Kidney (tissue), 22 donors: ENCODE data around the gene CCNB2. TPM values are rescaled to one million over a fixed set of nuclear protein-coding genes. Genes with fewer than 3 reads are reported as not detected.

Experiments
- DNase-seq, 5 donors: peaks; one replicate each; pipeline ENCODE4 v3.0.0-alpha.2; 2013 to 2020
- FAIRE-seq: peaks from 2 replicates; lab custom pipeline; 2012; peaks lifted over from hg19 to GRCh38; lab: Jason Lieb, UNC
- H3K27ac ChIP-seq, 2 donors: one replicate each; pipeline ENCODE4 v1.7.0; 2013; ENCODE audit warnings: low read depth in 2 of 2, low read length in 2 of 2, inconsistent platforms in 1 of 2
- H3K27me3 ChIP-seq: one replicate; pipeline ENCODE4 v1.7.1; 2013; ENCODE audit warnings: low read length, inconsistent platforms; ENCODE audit not compliant: control insufficient read depth, insufficient read depth
- H3K36me3 ChIP-seq, 3 donors: one replicate each; pipeline versions ENCODE4 v1.7.0 to v1.7.1; 2013; ENCODE audit warnings: low read length in 3 of 3, control low read depth in 1 of 3, inconsistent platforms in 1 of 3; ENCODE audit not compliant: insufficient read depth in 3 of 3, control insufficient read depth in 2 of 3
- H3K4me1 ChIP-seq, 3 donors: one replicate each; pipeline versions ENCODE4 v1.7.0 to v1.7.1; 2013; ENCODE audit warnings: low read length in 3 of 3, inconsistent platforms in 1 of 3, low read depth in 1 of 3; ENCODE audit not compliant: control insufficient read depth in 2 of 3, insufficient read depth in 2 of 3
- H3K4me3 ChIP-seq, 3 donors: one replicate each; pipeline versions ENCODE4 v1.7.0 to v1.8.1; 2013; ENCODE audit warnings: low read length in 3 of 3, control low read depth in 1 of 3, inconsistent platforms in 1 of 3
- H3K9ac ChIP-seq, 3 donors: one replicate each; pipeline versions ENCODE4 v1.7.0 to v1.7.1; 2013; ENCODE audit warnings: low read length in 3 of 3, control low read depth in 1 of 3, inconsistent platforms in 1 of 3
- H3K9me3 ChIP-seq, 3 donors: one replicate each; pipeline versions ENCODE4 v1.7.0 to v1.7.1; 2013; ENCODE audit warnings: low read length in 3 of 3, control low read depth in 1 of 3, inconsistent platforms in 1 of 3; ENCODE audit not compliant: control insufficient read depth in 2 of 3, insufficient read depth in 1 of 3
- intact Hi-C: fragments of 100-400 bp; cut with DNase I; formaldehyde crosslinking; loops from one replicate; pipeline ENCODE4 v1.11.1; 2022
- long read RNA-seq, 10 donors: library from polyadenylated mRNA in 1 of 10; unstranded in 1 of 10; transcript quantifications; one replicate each; pipeline ENCODE4 v2.0.0 and lab custom pipeline, GENCODE V29; 2021 to 2026
- polyA plus RNA-seq: library from polyadenylated mRNA; stranded (reverse); fragments of 350-450 nt; fragmentation: Illumina TruSeq; extraction: RNeasy Lipid Tissue Mini Kit (QIAGEN cat#74804); gene quantifications from one replicate; pipeline ENCODE4 v1.2.3, GENCODE V29; 2014; ENCODE audit warnings: low read depth, low replicate concordance; ENCODE audit not compliant: insufficient read depth
- total RNA-seq: library from RNA; stranded (reverse); fragmentation: NEBNext Ultra II Directional; extraction: Animal tissue kit (Norgen Biotek cat#: 25700); gene quantifications from one replicate; pipeline ENCODE4 v1.2.1, GENCODE V29; 2021
- TF ChIP-seq, protein P1 (sequence below): IDR thresholded peaks from 3 replicates; pipeline ENCODE4 v1.5.1; 2012; ENCODE audit warnings: mild to moderate bottlenecking, moderate library complexity, borderline replicate concordance; ENCODE audit not compliant: insufficient read depth; ENCODE audit errors: extremely low read depth
- donor health status: control.
- donor health status: control.
- donor health status: control.
- donor health status: control.
- donor health status: control.
- donor health status: DM: yes; HTN: yes; CAD: no.
- donor health status: Normal renal cell carcinoma (clear cell type).

The CCNB2 gene
- 0.94 TPM for total RNA-seq
- polyA plus RNA-seq, result 0.26 TPM
- long read RNA-seq, donor 1, transcript CCNB2-201 (9 exons, 1,556 nt), result major isoform, 19 of 82 reads
- long read RNA-seq, donor 1, partial matches to known transcripts, result 63 of 82 reads
- long read RNA-seq, donor 1, other reads (novel, unspliced or antisense), result 0 of 82 reads
- long read RNA-seq, donor 2, transcript CCNB2-201 (9 exons, 1,556 nt), result major isoform, 10 of 11 reads
- long read RNA-seq, donor 2, partial matches to known transcripts, result 0 of 11 reads
- long read RNA-seq, donor 2, other reads (novel, unspliced or antisense), result 0 of 11 reads
- long read RNA-seq, donor 3, transcript CCNB2-201 (9 exons, 1,556 nt), result major isoform, 12 of 12 reads
- long read RNA-seq, donor 3, partial matches to known transcripts, result 0 of 12 reads
- long read RNA-seq, donor 3, other reads (novel, unspliced or antisense), result 0 of 12 reads
- long read RNA-seq, donor 4, transcript CCNB2-201 (9 exons, 1,556 nt), result major isoform, 11 of 11 reads
- long read RNA-seq, donor 4, partial matches to known transcripts, result 0 of 11 reads
- long read RNA-seq, donor 4, other reads (novel, unspliced or antisense), result 0 of 11 reads
- long read RNA-seq, donor 5, partial matches to known transcripts, result 0 of 1 reads
- long read RNA-seq, donor 5, other reads (novel, unspliced or antisense), result 0 of 1 reads
- long read RNA-seq, donor 6, transcript CCNB2-201 (9 exons, 1,556 nt), result major isoform, 18 of 18 reads
- long read RNA-seq, donor 6, partial matches to known transcripts, result 0 of 18 reads
- long read RNA-seq, donor 6, other reads (novel, unspliced or antisense), result 0 of 18 reads
- long read RNA-seq, donor 7, partial matches to known transcripts, result 0 of 3 reads
- long read RNA-seq, donor 7, other reads (novel, unspliced or antisense), result 3 of 3 reads
- long read RNA-seq, donor 8, transcript CCNB2-201 (9 exons, 1,556 nt), result major isoform, 7 of 14 reads
- long read RNA-seq, donor 8, partial matches to known transcripts, result 7 of 14 reads
- long read RNA-seq, donor 8, other reads (novel, unspliced or antisense), result 0 of 14 reads
- long read RNA-seq, donor 9, transcript CCNB2-201 (9 exons, 1,556 nt), result major isoform, 6 of 6 reads
- long read RNA-seq, donor 9, partial matches to known transcripts, result 0 of 6 reads
- long read RNA-seq, donor 9, other reads (novel, unspliced or antisense), result 0 of 6 reads
- long read RNA-seq, donor 10, transcript CCNB2-201 (9 exons, 1,556 nt), result major isoform, 12 of 24 reads
- long read RNA-seq, donor 10, partial matches to known transcripts, result 11 of 24 reads
- long read RNA-seq, donor 10, other reads (novel, unspliced or antisense), result 0 of 24 reads

DNA sequence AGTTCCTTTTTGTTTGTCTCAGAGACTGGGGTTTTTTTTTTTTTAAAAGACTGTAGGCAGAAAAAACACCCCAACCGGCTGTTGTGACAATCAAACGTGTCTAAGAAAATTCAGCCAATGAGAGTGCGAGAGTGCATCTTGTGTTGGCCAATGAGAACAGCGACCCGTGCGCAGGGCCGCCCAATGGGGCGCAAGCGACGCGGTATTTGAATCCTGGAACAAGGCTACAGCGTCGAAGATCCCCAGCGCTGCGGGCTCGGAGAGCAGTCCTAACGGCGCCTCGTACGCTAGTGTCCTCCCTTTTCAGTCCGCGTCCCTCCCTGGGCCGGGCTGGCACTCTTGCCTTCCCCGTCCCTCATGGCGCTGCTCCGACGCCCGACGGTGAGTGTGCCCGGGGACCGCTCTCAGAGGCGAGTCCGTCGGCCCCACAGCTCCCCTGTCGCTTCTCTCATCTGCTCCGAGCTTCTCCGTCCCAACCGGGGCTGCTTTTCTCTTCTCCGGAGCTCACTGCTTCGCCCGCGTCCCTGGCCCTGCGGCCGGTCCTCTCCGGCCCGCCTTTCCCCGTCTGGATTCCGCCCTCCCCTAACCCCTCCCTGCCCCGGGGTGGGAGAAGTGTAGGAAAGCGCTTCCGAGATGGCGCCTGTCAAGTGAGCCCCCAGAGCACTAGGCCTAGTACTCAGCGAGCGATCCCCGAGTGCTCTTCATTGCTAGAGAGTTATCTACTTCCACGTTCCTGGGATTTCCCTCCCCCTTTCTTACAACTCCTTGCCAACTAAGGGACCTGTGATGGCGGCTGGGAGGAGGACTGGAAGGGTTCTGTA lies at the start of gene CCNB2:
TSS of gene CCNB2 (plus strand) at position 235 of the 821 bp plus-strand sequence. CDS start at position 358, 123 bp downstream.
- Histone ChIP-seq H3K27ac (no peak within 1 kb of the TSS), H3K9me3 (no peaks in the 10 kb centered on the region), H3K36me3 (peaks cover 0 to 3% (median 0%) of the 10 kb centered on the region in 3 donors), H3K4me3 (peak within 1 kb of the TSS; percentile 76 to 85 (median 83)), H3K9ac (peak within 1 kb of the TSS; percentile 61 to 68 (median 64)), H3K4me1 (peaks cover 0 to 3% (median 2%) of the 10 kb centered on the region in 3 donors), H3K27me3 (no peaks in the 10 kb centered on the region)
- TF ChIP-seq, protein P1, sequence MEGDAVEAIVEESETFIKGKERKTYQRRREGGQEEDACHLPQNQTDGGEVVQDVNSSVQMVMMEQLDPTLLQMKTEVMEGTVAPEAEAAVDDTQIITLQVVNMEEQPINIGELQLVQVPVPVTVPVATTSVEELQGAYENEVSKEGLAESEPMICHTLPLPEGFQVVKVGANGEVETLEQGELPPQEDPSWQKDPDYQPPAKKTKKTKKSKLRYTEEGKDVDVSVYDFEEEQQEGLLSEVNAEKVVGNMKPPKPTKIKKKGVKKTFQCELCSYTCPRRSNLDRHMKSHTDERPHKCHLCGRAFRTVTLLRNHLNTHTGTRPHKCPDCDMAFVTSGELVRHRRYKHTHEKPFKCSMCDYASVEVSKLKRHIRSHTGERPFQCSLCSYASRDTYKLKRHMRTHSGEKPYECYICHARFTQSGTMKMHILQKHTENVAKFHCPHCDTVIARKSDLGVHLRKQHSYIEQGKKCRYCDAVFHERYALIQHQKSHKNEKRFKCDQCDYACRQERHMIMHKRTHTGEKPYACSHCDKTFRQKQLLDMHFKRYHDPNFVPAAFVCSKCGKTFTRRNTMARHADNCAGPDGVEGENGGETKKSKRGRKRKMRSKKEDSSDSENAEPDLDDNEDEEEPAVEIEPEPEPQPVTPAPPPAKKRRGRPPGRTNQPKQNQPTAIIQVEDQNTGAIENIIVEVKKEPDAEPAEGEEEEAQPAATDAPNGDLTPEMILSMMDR, result no peak
- intact Hi-C loops, result no loop called here
- FAIRE-seq (peak; percentile 52), DNase-seq (peak; percentile 92 to 98 (median 93))

DNA sequence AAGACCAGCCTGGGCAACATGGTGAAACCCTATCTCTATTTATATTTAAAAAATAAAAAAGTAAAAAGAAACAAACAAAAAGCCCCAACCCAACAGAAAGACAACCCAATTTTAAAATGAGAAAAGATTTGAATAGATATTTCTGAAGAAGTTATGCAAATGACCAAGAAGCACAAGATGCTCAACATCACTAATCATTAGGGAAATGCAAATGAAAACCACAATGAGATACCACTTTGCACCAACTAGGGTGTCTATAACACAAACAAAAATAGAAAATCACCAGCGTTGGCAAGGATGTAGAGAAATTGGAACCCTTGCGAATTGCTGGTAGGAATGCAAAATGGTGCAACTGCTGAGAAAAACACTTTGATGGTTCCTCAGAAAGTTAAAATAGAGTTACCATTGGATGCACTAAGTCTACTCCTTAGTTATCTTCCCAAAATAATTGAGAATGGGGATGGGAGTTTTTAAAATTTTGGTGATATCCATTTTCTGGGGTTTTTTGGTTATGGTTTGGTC lies 45.8 kb upstream of the CCNB2 start:
- H3K9ac ChIP-seq, result no peak overlapping the region
- no peak for DNase-seq
- no peak for FAIRE-seq
- intact Hi-C loops, result no loop called here
- H3K4me1 ChIP-seq, result no peaks in the 10 kb centered on the region
- H3K27ac ChIP-seq, result no peak overlapping the region
- no peaks in the 10 kb centered on the region for H3K27me3 ChIP-seq
- H3K36me3 ChIP-seq, result peaks cover 9 to 29% (median 11%) of the 10 kb centered on the region in 3 donors
- H3K4me3 ChIP-seq, result no peak overlapping the region
- TF ChIP-seq, protein P1, result no peak
- no peaks in the 10 kb centered on the region for H3K9me3 ChIP-seq

GRCh38 chr15:59060348-59060747 lies 44.6 kb upstream of the CCNB2 start:
- TF ChIP-seq, protein P1, result no peak
- Histone ChIP-seq H3K27me3 (no peaks in the 10 kb centered on the region), H3K36me3 (peaks cover 9 to 30% (median 13%) of the 10 kb centered on the region in 3 donors), H3K4me1 (no peaks in the 10 kb centered on the region), H3K27ac (no peak overlapping the region), H3K4me3 (no peak overlapping the region), H3K9ac (no peak overlapping the region), H3K9me3 (no peaks in the 10 kb centered on the region)
- no peak for FAIRE-seq
- no peak for DNase-seq
- intact Hi-C loops, result no loop called here
